OCI-LY1 (cell line): ENCODE measurements around the gene SETD1A.

Source experiments
- H2AFZ ChIP-seq: fragments of 200-600 bp; sonication (generic), shearing (Covaris generic); 2 replicates; pipeline ENCODE4 v1.6.0; 2014; ENCODE audit warnings: antibody characterized with exemption, mild to moderate bottlenecking, low read length
- H3F3A ChIP-seq: fragments of 200-600 bp; sonication (generic), shearing (Covaris generic); 2 replicates; pipeline ENCODE4 v1.6.0; 2014; ENCODE audit warnings: mild to moderate bottlenecking, antibody characterized with exemption, low read length, moderate library complexity; ENCODE audit not compliant: insufficient read depth
- H3K27ac ChIP-seq: fragments of 200-600 bp; sonication (generic); 2 replicates; pipeline ENCODE4 v1.5.1; 2014; ENCODE audit warnings: low read length, mixed run types, mild to moderate bottlenecking, low read depth; ENCODE audit not compliant: poor library complexity, severe bottlenecking
- H3K27me3 ChIP-seq: fragments of 200-600 bp; sonication (generic); 2 replicates; pipeline ENCODE4 v1.6.0; 2014; ENCODE audit warnings: antibody characterized with exemption, mild to moderate bottlenecking, low read length, moderate library complexity; ENCODE audit not compliant: insufficient read depth
- H3K36me3 ChIP-seq: fragments of 200-600 bp; sonication (generic); 2 replicates; pipeline ENCODE4 v1.6.1; 2014; ENCODE audit warnings: mild to moderate bottlenecking, antibody characterized with exemption, low read length, moderate library complexity, mixed read lengths; ENCODE audit not compliant: insufficient read depth
- H3K4me1 ChIP-seq: fragments of 200-600 bp; sonication (generic); 2 replicates; pipeline ENCODE4 v1.5.1; 2014; ENCODE audit warnings: mild to moderate bottlenecking, low read length, moderate library complexity; ENCODE audit not compliant: insufficient read depth, severe bottlenecking
- H3K4me2 ChIP-seq: fragments of 200-600 bp; sonication (generic), shearing (Covaris generic); 2 replicates; pipeline ENCODE4 v1.6.1; 2014; ENCODE audit warnings: low read length
- H3K4me3 ChIP-seq: fragments of 200-600 bp; sonication (generic); 2 replicates; pipeline ENCODE4 v1.5.1; 2014; ENCODE audit warnings: low read length, low read depth, mild to moderate bottlenecking, mixed read lengths; ENCODE audit not compliant: poor library complexity, severe bottlenecking
- H3K79me2 ChIP-seq: fragments of 200-600 bp; shearing (Covaris generic); 2 replicates; pipeline ENCODE4 v1.6.1; 2016; ENCODE audit warnings: mixed run types, low read length, mixed read lengths; ENCODE audit not compliant: insufficient read depth
- H3K9ac ChIP-seq: fragments of 200-600 bp; sonication (generic), shearing (Covaris generic); 2 replicates; pipeline ENCODE4 v1.6.1; 2014; ENCODE audit warnings: mild to moderate bottlenecking, low read length, mixed read lengths
- H3K9me2 ChIP-seq: fragments of 200-600 bp; sonication (generic), shearing (Covaris generic); 2 replicates; pipeline ENCODE4 v1.6.1; 2014; ENCODE audit warnings: low read depth, mild to moderate bottlenecking, low read length, mixed read lengths
- H3K9me3 ChIP-seq: fragments of 200-600 bp; shearing (Covaris generic); 2 replicates; pipeline ENCODE4 v1.6.1; 2014; ENCODE audit warnings: low read length, mixed read lengths
- H4K20me1 ChIP-seq: fragments of 200-600 bp; sonication (generic), shearing (Covaris generic); 2 replicates; pipeline ENCODE4 v1.6.0; 2016; ENCODE audit warnings: mild to moderate bottlenecking, low read length; ENCODE audit not compliant: insufficient read depth
- CTCF ChIP-seq: fragments of 200-600 bp; sonication (generic), shearing (Covaris generic); IDR thresholded peaks from 2 replicates; pipeline ENCODE4 v1.5.1; 2017; ENCODE audit warnings: mild to moderate bottlenecking, antibody characterized with exemption, low read length, moderate library complexity, mixed read lengths
- EZH2 ChIP-seq: fragments of 200-600 bp; sonication (generic), shearing (Covaris generic); IDR thresholded peaks from 2 replicates; pipeline ENCODE4 v1.8.0; 2017; ENCODE audit warnings: borderline replicate concordance, mixed run types, mild to moderate bottlenecking, antibody characterized with exemption, low read length, moderate library complexity, mixed read lengths

Gene SETD1A

DNA sequence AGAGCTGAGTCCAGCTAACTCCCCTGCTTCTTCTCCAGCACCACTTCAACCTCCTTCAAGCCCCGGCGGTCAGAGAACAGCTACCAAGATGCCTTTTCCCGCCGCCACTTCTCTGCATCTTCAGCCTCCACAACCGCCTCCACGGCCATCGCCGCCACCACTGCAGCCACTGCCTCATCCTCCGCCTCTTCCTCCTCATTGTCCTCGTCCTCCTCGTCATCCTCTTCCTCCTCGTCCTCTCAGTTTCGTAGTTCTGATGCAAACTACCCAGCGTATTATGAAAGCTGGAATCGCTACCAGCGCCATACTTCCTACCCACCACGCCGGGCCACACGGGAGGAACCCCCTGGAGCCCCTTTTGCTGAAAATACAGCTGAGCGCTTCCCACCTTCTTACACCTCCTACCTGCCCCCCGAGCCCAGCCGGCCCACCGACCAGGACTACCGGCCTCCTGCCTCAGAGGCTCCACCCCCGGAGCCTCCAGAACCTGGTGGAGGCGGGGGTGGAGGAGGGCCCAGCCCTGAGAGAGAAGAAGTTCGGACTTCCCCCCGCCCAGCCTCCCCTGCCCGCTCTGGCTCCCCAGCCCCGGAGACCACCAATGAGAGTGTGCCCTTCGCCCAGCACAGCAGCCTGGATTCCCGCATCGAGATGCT is 7.1 kb downstream of the SETD1A start:
- Histone ChIP-seq H3F3A (no peaks in the 10 kb centered on the region), H3K79me2 (no peaks in the 10 kb centered on the region), H3K27me3 (no peaks in the 10 kb centered on the region), H3K36me3 (peaks cover 89% of the 10 kb centered on the region), H2AFZ (no peak overlapping the region), H3K4me3 (no peak overlapping the region), H3K27ac (no peak overlapping the region), H3K9me2 (no peaks in the 10 kb centered on the region), H4K20me1 (no peaks in the 10 kb centered on the region), H3K4me2 (no peak overlapping the region), H3K9me3 (no peaks in the 10 kb centered on the region), H3K9ac (no peak overlapping the region), H3K4me1 (no peaks in the 10 kb centered on the region)
- TF ChIP-seq CTCF, result no peak
- no peak for TF ChIP-seq EZH2

GRCh38 chr16:30965436-30965835 is 7.9 kb downstream of the SETD1A start:
- Histone ChIP-seq H3K9me2 (no peaks in the 10 kb centered on the region), H2AFZ (no peak overlapping the region), H3K27me3 (no peaks in the 10 kb centered on the region), H3K36me3 (peaks cover 86% of the 10 kb centered on the region), H3K4me1 (no peaks in the 10 kb centered on the region), H3K9me3 (no peaks in the 10 kb centered on the region), H3K27ac (no peak overlapping the region), H3K4me3 (no peak overlapping the region), H3K4me2 (no peak overlapping the region), H3K9ac (no peak overlapping the region), H3F3A (no peaks in the 10 kb centered on the region), H4K20me1 (no peaks in the 10 kb centered on the region), H3K79me2 (no peaks in the 10 kb centered on the region)
- TF ChIP-seq CTCF (no peak), EZH2 (no peak)

DNA sequence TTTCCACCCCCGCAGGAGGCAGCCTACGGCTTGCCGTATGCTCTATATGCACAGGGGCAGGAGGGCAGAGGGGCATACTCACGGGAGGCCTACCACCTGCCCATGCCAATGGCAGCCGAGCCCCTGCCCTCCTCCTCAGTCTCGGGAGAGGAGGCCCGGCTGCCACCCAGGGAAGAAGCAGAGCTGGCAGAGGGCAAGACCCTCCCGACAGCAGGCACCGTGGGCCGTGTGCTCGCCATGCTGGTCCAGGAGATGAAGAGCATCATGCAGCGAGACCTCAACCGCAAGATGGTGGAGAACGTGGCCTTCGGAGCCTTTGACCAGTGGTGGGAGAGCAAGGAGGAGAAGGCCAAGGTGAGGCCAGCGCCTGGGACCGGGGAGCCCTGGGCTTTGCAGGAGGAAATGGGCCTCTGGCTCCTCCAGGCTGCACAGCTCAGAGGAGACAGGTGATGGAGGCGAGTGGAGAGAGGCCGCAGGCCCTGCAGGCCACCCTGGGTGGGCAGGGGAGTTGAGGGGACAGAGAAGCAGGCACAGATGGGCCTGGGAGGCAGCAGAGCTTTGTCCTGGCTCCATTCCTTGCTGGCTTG is 8.6 kb downstream of the SETD1A start:
- H3K9me3 ChIP-seq, result no peaks in the 10 kb centered on the region
- no peaks in the 10 kb centered on the region for H4K20me1 ChIP-seq
- no peak overlapping the region for H2AFZ ChIP-seq
- no peaks in the 10 kb centered on the region for H3K4me1 ChIP-seq
- TF ChIP-seq EZH2, result no peak
- H3K9me2 ChIP-seq, result no peaks in the 10 kb centered on the region
- H3K36me3 ChIP-seq, result peaks cover 87% of the 10 kb centered on the region
- no peak overlapping the region for H3K4me3 ChIP-seq
- no peaks in the 10 kb centered on the region for H3F3A ChIP-seq
- H3K79me2 ChIP-seq, result no peaks in the 10 kb centered on the region
- H3K27ac ChIP-seq, result no peak overlapping the region
- H3K4me2 ChIP-seq, result no peak overlapping the region
- H3K9ac ChIP-seq, result no peak overlapping the region
- H3K27me3 ChIP-seq, result no peaks in the 10 kb centered on the region

GRCh38 chr16:30967795-30968194 is 10.2 kb downstream of the SETD1A start:
- Histone ChIP-seq H3F3A (no peaks in the 10 kb centered on the region), H3K27me3 (no peaks in the 10 kb centered on the region), H3K4me3 (no peak overlapping the region), H2AFZ (no peak overlapping the region), H3K4me1 (no peaks in the 10 kb centered on the region), H4K20me1 (no peaks in the 10 kb centered on the region), H3K9ac (no peak overlapping the region), H3K27ac (no peak overlapping the region), H3K4me2 (no peak overlapping the region), H3K36me3 (peaks cover 87% of the 10 kb centered on the region), H3K9me2 (no peaks in the 10 kb centered on the region), H3K79me2 (no peaks in the 10 kb centered on the region), H3K9me3 (no peaks in the 10 kb centered on the region)
- TF ChIP-seq EZH2 (no peak), CTCF (no peak)
